K562 (cell line): Measurements from ENCODE around the gene TGM1. TPM values are rescaled to one million over a fixed set of nuclear protein-coding genes. Genes with fewer than 3 reads are reported as not detected.

Source experiments
- ARID4B ChIP-seq: sonication (generic); formaldehyde crosslinking; IDR thresholded peaks from 2 replicates; pipeline ENCODE4 v1.8.0; 2022; ENCODE audit warnings: mild to moderate bottlenecking, missing genetic modification reagents
- CBX5 ChIP-seq: IDR thresholded peaks from 2 replicates; pipeline ENCODE4 v1.6.1; 2014; ENCODE audit warnings: low read depth, borderline replicate concordance
- FOXO4 ChIP-seq: fragments of 450-650 bp; formaldehyde crosslinking; IDR thresholded peaks from 2 replicates; pipeline ENCODE4 v1.4.0; 2020; ENCODE audit warnings: mild to moderate bottlenecking, moderate library complexity
- FOXP1 ChIP-seq: sonication (generic); formaldehyde crosslinking; IDR thresholded peaks from 2 replicates; pipeline ENCODE4 v1.8.0; 2022; ENCODE audit warnings: mild to moderate bottlenecking, missing genetic modification reagents
- HNRNPL ChIP-seq: fragments of 200-400 bp; formaldehyde crosslinking; IDR thresholded peaks from 2 replicates; pipeline ENCODE4 v1.6.1; 2017; ENCODE audit warnings: low read depth, mild to moderate bottlenecking, low read length
- KDM2B ChIP-seq: fragments of 250-450 bp; sonication (Bioruptor Pico); IDR thresholded peaks from 2 replicates; pipeline ENCODE4 v1.8.0; 2021; ENCODE audit warnings: mild to moderate bottlenecking, moderate library complexity
- KLF1 ChIP-seq: fragments of 450-650 bp; IDR thresholded peaks from 2 replicates; pipeline ENCODE4 v1.6.1; 2016; ENCODE audit warnings: missing genetic modification characterization, missing compliant biosample characterization
- NFIC ChIP-seq: fragments of 450-650 bp; IDR thresholded peaks from 2 replicates; pipeline ENCODE4 v1.6.1; 2017; ENCODE audit warnings: mild to moderate bottlenecking, inconsistent platforms
- NKRF ChIP-seq: fragments of 450-650 bp; IDR thresholded peaks from 2 replicates; pipeline ENCODE4 v1.6.1; 2016; ENCODE audit warnings: borderline replicate concordance
- PHTF2 ChIP-seq: fragments of 250-450 bp; sonication (Bioruptor Pico); IDR thresholded peaks from 2 replicates; pipeline ENCODE4 v1.5.0; 2021; ENCODE audit warnings: mild to moderate bottlenecking
- POLR2B ChIP-seq: fragments of 450-650 bp; IDR thresholded peaks from 2 replicates; pipeline ENCODE4 v1.6.1; 2018; ENCODE audit warnings: low read depth; ENCODE audit not compliant: partially characterized antibody
- SAFB ChIP-seq: fragments of 200-400 bp; formaldehyde crosslinking; IDR thresholded peaks from 2 replicates; pipeline ENCODE4 v1.6.1; 2017; ENCODE audit warnings: low read depth, low read length, borderline replicate concordance
- SMAD2 ChIP-seq: fragments of 150-350 bp; IDR thresholded peaks from 2 replicates; pipeline ENCODE4 v1.6.1; 2014; ENCODE audit warnings: low read depth, mild to moderate bottlenecking, low read length
- SMARCB1 ChIP-seq: IDR thresholded peaks from 2 replicates; pipeline ENCODE4 v1.6.1; 2011; ENCODE audit warnings: improper control_type of control experiment, low read depth; ENCODE audit not compliant: insufficient read length
- TGIF2 ChIP-seq: sonication (generic); formaldehyde crosslinking; IDR thresholded peaks from 2 replicates; pipeline ENCODE4 v1.8.1; 2022; ENCODE audit warnings: mild to moderate bottlenecking, missing genetic modification reagents, moderate library complexity
- ZBED1 ChIP-seq: IDR thresholded peaks from 2 replicates; pipeline ENCODE4 v1.6.1; 2014
- ZMIZ1 ChIP-seq, 2 experiments: fragments of 150-350 bp in 1 of 2; IDR thresholded peaks; 2 replicates each; pipeline ENCODE4 v1.6.1; 2012 to 2016; ENCODE audit warnings: low read depth in 2 of 2, low read length in 2 of 2, mild to moderate bottlenecking in 1 of 2, moderate library complexity in 1 of 2
- polyA plus RNA-seq, 8 experiments: library from polyadenylated mRNA; depleted of rRNA in 4 of 8; stranded (reverse) in 5 of 8; unstranded in 3 of 8; fragments of >200 nt; fragmentation: Nextera tagmentation in 2 of 8; fragmentation: Illumina TruSeq in 1 of 8; extraction: Ambion mirVana in 2 of 8; extraction: Trizol in 1 of 8; gene quantifications; 2 replicates each; pipeline versions ENCODE4 v1.2.1 to v1.2.3, GENCODE V29; 2011 to 2014; ENCODE audit warnings: inconsistent platforms in 1 of 8, missing spikeins in 1 of 8
- total RNA-seq, 7 experiments: library from RNA; depleted of rRNA in 6 of 7; stranded (reverse); fragments of >200 nt in 6 of 7; fragmentation: Illumina TruSeq in 2 of 7; extraction: Trizol in 2 of 7; gene quantifications; 2 replicates each; pipeline versions ENCODE4 v1.2.1 to v1.2.3, GENCODE V29; 2011 to 2021; ENCODE audit warnings: low replicate concordance in 1 of 7

TGM1 gene
- total and polyA plus RNA-seq, 9 of the 15 experiments (the other 6 are each of a cell fraction or from before 2014, with no cell fraction given): 0.13 to 4.4 (median 0.88) TPM

GRCh38 chr14:24232645-24233537, 30.1 kb downstream of the TGM1 start, which contains the start of gene GMPR2 (continued):
- no peak for TF ChIP-seq SAFB
- TF ChIP-seq FOXP1 (CRISPR knock-in tag): no peak
- TF ChIP-seq NFIC: no peak
- TF ChIP-seq ZBED1: no peak
- no peak for TF ChIP-seq PHTF2 (CRISPR knock-in tag)
- no peak for TF ChIP-seq CBX5
- no peak for TF ChIP-seq TGIF2 (CRISPR knock-in tag)
- peak; percentile 24 for TF ChIP-seq POLR2B
- TF ChIP-seq KLF1: no peak
- no peak for TF ChIP-seq ARID4B
- no peak for TF ChIP-seq ZMIZ1 (IDR thresholded peaks at IDR 0.05; ENCODE audit: low read depth in 2 of 2, low read length in 2 of 2)
- TF ChIP-seq SMARCB1: no peak
- TF ChIP-seq KDM2B (CRISPR knock-in tag): no peak
- no peak for TF ChIP-seq SMAD2
- TF ChIP-seq HNRNPL: no peak
- peak; percentile 37; the same call in 1 of the 2 replicates for TF ChIP-seq NKRF
- no peak for TF ChIP-seq FOXO4 (CRISPR knock-in tag)
